ENCODE data around the gene TCP1.

TCP1 gene

DNA sequence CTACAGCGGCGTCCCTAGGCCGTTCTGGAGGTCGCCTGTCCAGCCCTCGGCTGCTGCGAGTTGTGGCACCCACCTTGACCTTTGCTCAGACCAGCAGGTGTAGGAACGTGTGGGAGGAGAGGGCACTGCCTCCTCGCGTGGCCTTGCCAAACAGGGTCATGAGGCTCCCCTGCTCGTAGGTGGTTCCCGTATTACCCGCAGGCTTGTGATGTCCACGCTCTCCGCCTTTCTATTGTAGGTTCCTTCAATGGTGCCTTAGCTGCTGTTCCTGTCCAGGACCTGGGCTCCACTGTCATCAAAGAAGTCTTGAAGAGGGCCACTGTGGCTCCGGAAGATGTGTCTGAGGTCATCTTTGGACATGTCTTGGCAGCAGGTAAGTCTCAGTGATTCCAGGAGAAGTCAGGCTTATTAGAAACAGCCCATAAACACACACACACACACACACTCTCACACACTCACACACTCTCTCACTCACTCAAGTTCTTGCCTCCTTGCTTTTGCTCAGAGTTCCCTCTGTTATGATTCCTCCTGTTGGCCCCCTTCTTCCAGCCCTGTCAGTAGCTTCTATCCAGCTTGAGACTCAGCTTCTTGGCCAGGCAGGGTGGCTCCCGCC, 26.6 kb downstream of the TCP1 start:
- POLR2A ChIA-PET = interaction anchor here (0.6 to 6.3 kb wide), 7 partner anchors 10 to 907 kb away, joined by 3 to 88 read pairs (median 5); partner anchors contain the start of genes MRPL18, TCP1 and WTAP

GRCh38 chr6:159761873-159762680, 27.3 kb downstream of the TCP1 start, which contains the start of gene ACAT2:
Gene ACAT2, plus strand, starts transcription at chr6:159762045. Its CDS starts 43 bp downstream, at chr6:159762088.
- Histone ChIP-seq H3K9me3 (ENCODE audit: control insufficient read depth, insufficient read depth, low read depth, low read length) (no peaks in the 10 kb centered on the region), H3K4me3 (ENCODE audit: low read depth, low read length) (peak within 1 kb of the TSS; percentile 64), H3K4me1 (ENCODE audit: control insufficient read depth, insufficient read depth, low read length) (no peaks in the 10 kb centered on the region), H3K36me3 (ENCODE audit: control insufficient read depth in 2 of 2, insufficient read depth in 1 of 2, low read length in 2 of 2) (peaks cover 19 to 60% of the 10 kb centered on the region in 2 experiments), H3K27ac (ENCODE audit: extremely low read depth, low read depth, low read length) (peak within 1 kb of the TSS; percentile 95)
- ChIA-PET CTCF (interaction anchor here (1.9 kb wide), 1 partner anchor 71 kb away, joined by 5 read pairs; no protein-coding TSS in a partner anchor), POLR2A (interaction anchor here (0.6 to 6.3 kb wide), 12 partner anchors 8 to 65 kb away, joined by 3 to 88 read pairs (median 6); partner anchors contain the start of genes MRPL18, TCP1 and WTAP)
- TF ChIP-seq ZNF223 (tag by site-specific recombination; IDR thresholded peaks at IDR 0.05) (no peak), ZNF670 (tag by site-specific recombination; IDR thresholded peaks at IDR 0.05; ENCODE audit: low read depth) (no peak), ZNF629 (tag by site-specific recombination; IDR thresholded peaks at IDR 0.05) (peak; percentile 80), ZBTB21 (tag by site-specific recombination; IDR thresholded peaks at IDR 0.05) (peak; percentile 44; the same call in 1 of the 2 replicates), ZBTB8A (tag by site-specific recombination; IDR thresholded peaks at IDR 0.05) (peak; percentile 93), SETDB1 (IDR thresholded peaks at IDR 0.05; ENCODE audit: insufficient read length, low read length) (no peak), EGR2 (tag by site-specific recombination; IDR thresholded peaks at IDR 0.05; ENCODE audit: low read depth) (peak; percentile 41; the same call in 1 of the 2 replicates), ZNF707 (tag by site-specific recombination; IDR thresholded peaks at IDR 0.05) (no peak), ZFP3 (tag by site-specific recombination; IDR thresholded peaks at IDR 0.05; ENCODE audit: low read depth) (no peak), ZNF18 (tag by site-specific recombination; IDR thresholded peaks at IDR 0.05) (no peak), ZFP37 (tag by site-specific recombination; IDR thresholded peaks at IDR 0.05) (peak; percentile 77), ZNF140 (tag by site-specific recombination; IDR thresholded peaks at IDR 0.05) (peak; percentile 23; the same call in 1 of the 2 replicates), ZEB2 (tag by site-specific recombination; IDR thresholded peaks at IDR 0.05) (peak; percentile 91), ZNF830 (tag by site-specific recombination; IDR thresholded peaks at IDR 0.05; ENCODE audit: low read depth) (no peak), ZNF366 (tag by site-specific recombination; conservative IDR thresholded peaks at IDR 0.05) (peak; percentile 70), ZNF792 (tag by site-specific recombination; IDR thresholded peaks at IDR 0.05) (0 out of 2 replicates have a peak, but pooled peaks have one; percentile 22), ZNF202 (tag by site-specific recombination; IDR thresholded peaks at IDR 0.05; ENCODE audit: borderline replicate concordance) (no peak), BCL11A (tag by site-specific recombination; IDR thresholded peaks at IDR 0.05; ENCODE audit: low read depth) (peak; percentile 88), HOXC10 (CRISPR knock-in tag; IDR thresholded peaks at IDR 0.05) (no peak), ZNF473 (tag by site-specific recombination; IDR thresholded peaks at IDR 0.05) (no peak), ZNF501 (tag by site-specific recombination; IDR thresholded peaks at IDR 0.05) (peak; percentile 99), ZNF324 (tag by site-specific recombination; IDR thresholded peaks at IDR 0.05) (peak; percentile 80; the same call in 1 of the 2 replicates), SALL2 (tag by site-specific recombination; IDR thresholded peaks at IDR 0.05; ENCODE audit: borderline replicate concordance) (no peak), ZXDB (tag by site-specific recombination; IDR thresholded peaks at IDR 0.05) (peak; percentile 92), ZNF311 (tag by site-specific recombination; IDR thresholded peaks at IDR 0.05; ENCODE audit: borderline replicate concordance) (no peak)
- TF ChIP-seq, protein P1, sequence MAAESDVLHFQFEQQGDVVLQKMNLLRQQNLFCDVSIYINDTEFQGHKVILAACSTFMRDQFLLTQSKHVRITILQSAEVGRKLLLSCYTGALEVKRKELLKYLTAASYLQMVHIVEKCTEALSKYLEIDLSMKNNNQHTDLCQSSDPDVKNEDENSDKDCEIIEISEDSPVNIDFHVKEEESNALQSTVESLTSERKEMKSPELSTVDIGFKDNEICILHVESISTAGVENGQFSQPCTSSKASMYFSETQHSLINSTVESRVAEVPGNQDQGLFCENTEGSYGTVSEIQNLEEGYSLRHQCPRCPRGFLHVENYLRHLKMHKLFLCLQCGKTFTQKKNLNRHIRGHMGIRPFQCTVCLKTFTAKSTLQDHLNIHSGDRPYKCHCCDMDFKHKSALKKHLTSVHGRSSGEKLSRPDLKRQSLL (tag by site-specific recombination; IDR thresholded peaks at IDR 0.05) = no peak

More for the DNA sequence above, 26.6 kb downstream of the TCP1 start:
- Histone ChIP-seq H3K9me3 (ENCODE audit: control insufficient read depth, insufficient read depth, low read depth, low read length) (no peaks in the 10 kb centered on the region), H3K36me3 (ENCODE audit: control insufficient read depth in 2 of 2, insufficient read depth in 1 of 2, low read length in 2 of 2) (peaks cover 20 to 60% of the 10 kb centered on the region in 2 experiments), H3K4me1 (ENCODE audit: control insufficient read depth, insufficient read depth, low read length) (no peaks in the 10 kb centered on the region), H3K27ac (ENCODE audit: extremely low read depth, low read depth, low read length) (peak overlapping the region; percentile 95; the same call in 1 of the 2 replicates), H3K4me3 (ENCODE audit: low read depth, low read length) (peak overlapping the region; percentile 64)
- CTCF ChIA-PET = no interaction called here
- TF ChIP-seq BCL11B (tag by site-specific recombination; IDR thresholded peaks at IDR 0.05; ENCODE audit: low read depth) (peak; percentile 22; the same call in 1 of the 2 replicates), ZFHX2 (tag by site-specific recombination; conservative IDR thresholded peaks at IDR 0.05) (peak; percentile 28; the same call in 1 of the 2 replicates)
- TF ChIP-seq, protein P2, sequence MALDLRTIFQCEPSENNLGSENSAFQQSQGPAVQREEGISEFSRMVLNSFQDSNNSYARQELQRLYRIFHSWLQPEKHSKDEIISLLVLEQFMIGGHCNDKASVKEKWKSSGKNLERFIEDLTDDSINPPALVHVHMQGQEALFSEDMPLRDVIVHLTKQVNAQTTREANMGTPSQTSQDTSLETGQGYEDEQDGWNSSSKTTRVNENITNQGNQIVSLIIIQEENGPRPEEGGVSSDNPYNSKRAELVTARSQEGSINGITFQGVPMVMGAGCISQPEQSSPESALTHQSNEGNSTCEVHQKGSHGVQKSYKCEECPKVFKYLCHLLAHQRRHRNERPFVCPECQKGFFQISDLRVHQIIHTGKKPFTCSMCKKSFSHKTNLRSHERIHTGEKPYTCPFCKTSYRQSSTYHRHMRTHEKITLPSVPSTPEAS (tag by site-specific recombination; IDR thresholded peaks at IDR 0.05) = 0 out of 2 replicates have a peak, but pooled peaks have one; percentile 46
- TF ChIP-seq, protein P1 (tag by site-specific recombination; IDR thresholded peaks at IDR 0.05) = no peak
